HG03097 (cell line): ENCODE results near the gene CDC42BPA.
"Not testable (repeated sequence)": the region's sequence is repeated elsewhere in the genome, so short reads cannot be mapped to it uniquely, and the experiment has no call there.

Source experiments
- ATAC-seq: cut with Tn5 transposase; IDR thresholded peaks from one replicate; pipeline ENCODE4 v1.9.1; 2021; ENCODE audit not compliant: unreplicated experiment, low FRiP score

The CDC42BPA gene

DNA sequence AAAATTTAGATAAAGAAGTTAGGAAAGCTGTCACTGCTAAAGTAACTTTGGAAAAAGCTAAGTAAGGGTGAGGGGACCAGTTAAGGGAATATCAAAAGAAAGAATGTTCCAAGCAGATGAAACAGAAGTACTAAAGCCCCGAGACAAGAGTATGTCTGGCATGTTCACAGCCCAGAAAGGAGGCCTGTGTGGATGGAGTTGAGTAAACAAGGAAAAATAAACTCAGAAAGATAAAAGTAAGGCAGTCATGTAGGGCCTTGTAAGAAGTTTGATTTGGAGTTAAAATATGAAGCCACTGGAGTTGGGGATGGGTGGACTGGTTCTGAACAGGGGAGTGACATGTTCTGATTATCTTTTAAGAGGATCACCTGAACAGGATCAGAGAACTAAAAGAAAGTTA, 177.9 kb downstream of the CDC42BPA start:
- no peak for ATAC-seq

DNA sequence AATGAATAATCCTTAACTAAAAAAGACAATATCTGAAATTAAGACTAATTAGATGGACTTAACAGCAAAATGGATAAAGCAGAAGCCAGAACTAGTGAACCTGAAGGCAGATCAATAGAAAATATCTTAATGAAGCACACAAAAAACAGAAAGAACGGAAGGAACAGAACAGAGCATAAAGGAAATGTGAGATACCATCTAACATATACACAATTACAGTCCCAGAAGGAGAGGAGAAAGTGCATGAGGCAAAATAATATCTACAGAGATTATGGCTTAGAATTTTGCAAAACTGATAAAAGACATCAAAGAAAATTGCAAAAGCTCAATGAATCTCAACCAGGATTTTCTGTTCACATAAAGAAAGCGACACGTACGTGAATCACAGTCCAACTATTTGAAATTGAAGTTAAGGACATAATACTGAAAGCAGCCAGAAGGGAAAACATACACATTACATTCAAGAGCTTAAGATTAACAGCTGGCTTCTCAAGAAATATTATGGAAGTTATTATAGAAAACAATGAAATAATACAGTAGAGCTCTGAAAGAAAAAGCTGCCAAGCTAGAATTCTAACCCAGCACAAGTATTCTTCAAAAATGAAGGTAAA, 182.0 kb downstream of the CDC42BPA start:
- ATAC-seq: no peak

DNA sequence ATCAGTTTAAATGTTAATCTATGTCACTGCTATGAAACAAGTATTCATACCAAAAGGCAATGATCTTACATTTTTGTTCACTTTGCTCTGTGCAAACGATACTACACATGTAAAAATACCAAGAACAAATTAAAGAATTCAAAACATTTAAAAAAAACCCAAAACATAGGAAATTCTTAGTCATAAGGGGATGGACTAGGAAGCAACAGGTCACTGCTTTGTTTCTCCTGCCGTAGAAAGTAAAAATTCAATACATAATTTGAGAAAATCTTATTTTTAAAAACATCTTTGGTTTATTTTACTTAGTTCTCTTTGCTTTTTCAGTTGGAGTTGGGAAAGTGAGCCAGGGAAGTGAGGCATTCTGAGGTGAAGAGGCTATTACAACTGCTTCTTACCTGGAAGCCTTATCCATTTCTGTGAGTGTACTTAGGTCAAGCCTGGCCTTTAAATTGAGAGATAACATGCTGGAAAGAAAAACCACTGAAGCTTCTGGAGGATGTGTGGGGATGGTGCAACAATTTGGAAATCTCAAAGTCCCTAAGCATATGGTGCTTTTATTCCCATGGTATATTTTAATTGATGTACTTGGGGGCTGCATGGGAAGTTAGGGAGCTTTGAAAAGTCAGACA, 183.5 kb downstream of the CDC42BPA start:
- ATAC-seq: no peak

DNA sequence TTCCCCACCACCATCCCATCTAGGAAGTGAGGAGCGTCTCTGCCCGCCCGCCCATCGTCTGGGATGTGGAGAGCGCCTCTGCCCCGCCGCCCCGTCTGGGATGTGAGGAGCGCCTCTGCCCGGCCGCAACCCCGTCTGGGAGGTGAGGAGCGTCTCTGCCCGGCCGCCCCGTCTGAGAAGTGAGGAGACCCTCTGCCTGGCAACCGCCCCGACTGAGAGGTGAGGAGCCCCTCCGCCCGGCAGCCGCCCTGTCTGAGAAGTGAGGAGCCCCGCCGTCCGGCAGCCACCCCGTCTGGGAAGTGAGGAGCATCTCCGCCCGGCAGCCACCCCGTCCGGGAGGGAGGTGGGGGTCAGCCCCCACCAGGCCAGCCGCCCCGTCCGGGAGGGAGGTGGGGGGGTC, 185.6 kb downstream of the CDC42BPA start:
- ATAC-seq: not testable (repeated sequence)

DNA sequence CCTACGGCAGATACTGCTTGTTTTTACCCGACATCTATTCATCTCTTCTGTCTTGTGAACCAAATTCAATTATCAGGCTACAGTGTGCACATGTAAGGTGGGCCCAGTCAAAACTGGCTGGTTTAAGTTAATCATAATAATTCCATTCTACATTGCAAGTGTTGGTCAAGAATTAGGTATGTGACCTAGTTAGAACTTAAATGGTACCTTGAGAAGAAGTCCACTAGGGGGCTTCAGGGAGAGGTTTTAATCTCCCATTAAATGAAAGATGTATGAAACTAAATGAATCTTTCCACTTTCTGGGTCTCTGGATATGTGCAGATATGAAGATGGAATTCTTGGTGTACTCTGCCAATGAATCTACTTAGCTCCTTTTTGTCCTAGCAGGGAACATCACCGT, 187.1 kb downstream of the CDC42BPA start:
- no peak for ATAC-seq

DNA sequence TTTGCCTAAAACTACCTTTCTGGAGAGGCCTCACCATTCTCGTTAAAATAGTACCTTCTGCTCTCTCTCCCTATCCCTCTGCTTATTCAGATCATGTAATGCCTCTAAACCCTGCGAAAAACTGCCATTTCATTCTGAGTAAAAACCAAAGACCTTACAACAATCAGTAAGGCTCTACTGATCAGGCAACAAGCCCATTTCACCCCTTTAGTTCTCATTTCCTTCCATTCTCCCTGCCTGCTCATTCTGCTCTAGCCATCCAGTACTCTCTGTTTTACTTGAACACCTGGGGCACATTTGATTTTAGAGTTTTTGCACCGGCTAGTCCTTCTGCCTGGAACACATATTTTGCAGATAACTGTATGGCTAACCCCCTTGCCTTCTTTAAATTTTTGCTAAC, 190.4 kb downstream of the CDC42BPA start:
- ATAC-seq: no peak

DNA sequence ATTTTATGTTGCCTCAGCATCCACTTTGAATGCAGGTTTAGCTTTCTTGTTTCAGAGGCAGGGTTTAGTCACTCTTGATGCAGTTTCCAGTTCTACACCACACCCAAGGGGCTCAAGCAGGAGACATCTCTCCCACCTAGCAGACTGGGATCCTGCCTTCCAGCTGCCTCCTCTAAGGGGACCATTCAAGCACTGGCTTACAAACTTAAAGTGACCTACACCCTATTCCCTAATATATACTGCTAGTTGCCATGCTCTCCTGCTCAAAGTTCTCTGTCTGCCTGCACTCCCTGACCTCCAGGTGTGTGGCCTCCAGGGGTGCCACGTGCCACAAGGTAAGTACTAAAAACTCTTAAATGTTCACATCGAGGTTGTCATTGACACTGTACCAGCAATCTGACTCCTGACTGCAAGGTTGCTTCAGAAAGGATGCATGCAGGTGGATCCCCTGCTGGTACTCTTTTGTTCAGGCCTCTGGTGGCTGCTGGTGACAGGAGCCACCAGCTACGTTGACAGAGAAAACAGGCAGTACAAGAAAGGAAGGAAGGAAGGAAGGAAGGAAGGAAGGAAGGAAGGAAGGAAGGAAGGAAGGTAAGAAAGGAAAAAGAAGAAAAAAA, 192.3 kb downstream of the CDC42BPA start:
- ATAC-seq: no peak

DNA sequence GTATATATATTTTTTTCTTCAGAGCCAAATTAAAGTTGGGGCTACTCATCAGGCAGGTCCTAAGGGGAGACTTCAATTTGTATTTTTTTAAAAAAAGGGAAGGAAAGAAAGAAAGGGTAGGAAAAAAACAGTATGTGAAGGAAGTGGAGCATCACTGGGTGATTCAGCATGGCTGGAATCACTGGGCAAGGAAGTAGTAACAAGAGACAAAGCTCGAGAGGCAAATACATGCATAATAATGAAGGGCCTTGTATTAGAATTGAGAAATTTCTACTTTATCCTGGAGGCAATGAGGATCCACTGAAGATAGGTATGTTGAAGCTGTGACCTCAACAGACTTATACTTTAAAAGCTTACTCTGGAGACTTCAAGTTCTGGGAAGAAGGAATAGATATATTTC, 193.8 kb downstream of the CDC42BPA start:
- ATAC-seq: no peak

DNA sequence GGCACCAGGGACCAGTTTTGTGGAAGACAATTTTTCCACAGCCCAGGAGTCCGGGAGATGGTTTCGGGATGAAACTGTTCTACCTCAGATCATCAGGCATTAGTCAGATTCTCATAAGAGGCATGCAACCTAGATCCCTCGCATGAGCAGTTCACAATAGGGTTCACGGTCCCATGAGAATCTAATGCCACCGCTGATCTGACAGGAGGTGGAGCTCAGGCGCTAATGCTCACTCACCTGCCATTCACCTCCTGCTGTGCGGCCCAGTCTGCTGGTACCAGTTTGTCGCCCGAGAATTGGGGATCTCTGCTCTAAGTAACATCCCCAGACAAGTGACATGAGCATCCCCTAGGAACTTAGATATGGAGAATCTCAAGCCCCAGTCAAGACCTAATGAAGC, 197.5 kb downstream of the CDC42BPA start:
- ATAC-seq: no peak

DNA sequence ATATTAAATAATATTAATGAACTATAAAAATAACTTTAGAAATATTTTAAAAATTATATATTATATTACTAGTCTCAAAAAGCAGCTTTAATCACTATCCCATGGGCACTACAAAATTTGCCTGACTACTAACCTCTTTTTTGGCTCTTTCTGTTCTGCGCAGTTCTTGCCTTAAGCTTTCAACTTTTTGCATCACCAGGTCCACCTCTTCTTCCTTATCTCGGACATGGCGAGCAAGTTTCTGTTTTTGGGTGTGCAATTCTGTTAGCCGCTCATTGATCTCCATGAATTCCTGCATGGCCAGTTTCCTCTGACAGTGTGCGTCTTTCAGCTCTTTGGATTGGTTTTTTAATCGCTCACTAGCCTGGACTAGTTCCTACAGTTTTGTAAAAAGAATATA, 205.8 kb downstream of the CDC42BPA start:
- ATAC-seq: no peak

DNA sequence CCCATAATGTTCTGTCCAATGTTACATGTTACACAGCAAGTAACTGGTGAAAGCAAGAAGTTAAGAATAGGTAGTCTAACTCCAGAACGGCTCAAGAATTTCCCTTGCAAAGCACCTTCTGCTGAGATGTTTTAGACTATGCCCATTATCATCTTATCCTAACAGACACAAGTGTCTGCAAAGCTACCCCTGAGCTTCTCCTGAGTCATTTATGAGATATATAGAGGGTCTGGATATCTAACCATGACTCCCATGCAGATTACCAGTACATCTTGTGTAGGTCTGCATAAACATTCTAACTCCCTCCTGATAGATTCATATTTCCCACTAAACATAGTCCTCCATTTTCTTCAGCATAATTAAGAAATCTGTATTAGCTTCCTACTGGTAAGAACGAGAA, 206.5 kb downstream of the CDC42BPA start:
- no peak for ATAC-seq

DNA sequence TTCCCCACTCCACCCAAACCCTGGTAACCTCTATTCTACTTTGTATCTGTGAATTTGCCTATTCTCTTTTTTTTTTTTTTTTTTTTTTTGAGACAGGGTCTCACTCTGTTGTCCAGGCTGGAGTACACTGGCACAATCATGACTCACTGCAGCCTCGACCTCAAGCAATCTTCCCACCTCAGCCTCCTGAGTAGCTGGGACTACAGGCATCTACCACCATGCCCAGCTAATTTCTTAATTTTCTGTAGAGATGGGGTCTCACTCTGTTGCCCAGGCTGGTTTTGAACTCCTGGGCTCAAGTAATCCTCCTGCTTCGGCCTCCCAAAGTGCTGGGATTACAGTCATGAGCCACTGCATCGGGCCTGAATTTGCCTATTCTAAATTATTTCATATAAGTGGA, 213.0 kb downstream of the CDC42BPA start:
- not testable (repeated sequence) for ATAC-seq

DNA sequence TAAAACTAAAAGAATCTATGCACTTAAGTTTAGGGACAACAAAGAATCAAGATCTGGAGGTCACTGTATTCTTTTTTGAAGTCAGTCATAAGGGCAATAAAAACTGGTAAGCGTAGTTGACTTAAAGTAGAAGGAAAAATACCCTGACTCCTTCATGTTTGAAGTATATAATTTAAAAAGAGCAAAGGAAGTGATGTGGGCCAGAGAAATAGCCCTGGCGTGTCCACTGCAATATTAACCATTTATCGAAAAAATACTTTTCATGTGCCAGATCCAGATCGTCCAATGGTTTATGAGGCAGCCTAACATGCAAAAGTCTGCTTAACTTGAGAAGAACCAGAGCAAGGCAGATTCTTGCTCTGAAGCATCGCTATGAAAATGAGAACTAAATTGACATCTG, 216.2 kb downstream of the CDC42BPA start:
- no peak for ATAC-seq

DNA sequence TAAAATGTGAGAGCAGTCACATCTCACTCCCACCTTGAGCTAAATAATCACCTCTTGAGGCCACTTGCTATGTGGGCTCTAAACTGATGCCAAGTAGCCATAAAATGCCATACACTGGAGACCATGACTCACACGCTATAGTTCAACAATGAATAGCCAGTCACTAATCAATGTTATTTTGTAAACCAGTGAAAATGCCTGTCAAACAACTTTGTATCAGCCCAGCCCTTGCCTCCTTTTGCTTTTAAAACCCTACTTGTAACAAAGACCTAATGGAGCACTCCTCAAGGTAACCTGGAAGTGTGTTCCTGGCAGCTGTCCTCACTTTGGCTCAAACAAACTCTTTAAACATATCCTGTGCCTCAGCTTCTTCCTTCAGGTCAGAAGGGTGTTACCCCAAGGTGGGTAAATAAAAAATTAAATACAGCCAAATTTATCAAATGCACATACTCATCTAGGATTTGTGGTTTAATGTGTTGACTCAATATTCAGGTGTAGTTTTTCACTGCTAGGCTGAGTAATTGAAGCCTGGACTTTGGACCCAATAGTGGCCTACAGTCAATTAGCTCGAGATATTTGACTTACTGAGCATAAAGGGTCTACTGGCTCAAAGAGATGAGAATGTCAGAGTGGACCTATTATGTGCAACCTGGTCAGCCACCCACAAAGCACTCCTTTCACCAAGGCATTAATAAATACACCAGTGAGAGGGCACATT, 223.9 kb downstream of the CDC42BPA start:
- ATAC-seq: no peak

DNA sequence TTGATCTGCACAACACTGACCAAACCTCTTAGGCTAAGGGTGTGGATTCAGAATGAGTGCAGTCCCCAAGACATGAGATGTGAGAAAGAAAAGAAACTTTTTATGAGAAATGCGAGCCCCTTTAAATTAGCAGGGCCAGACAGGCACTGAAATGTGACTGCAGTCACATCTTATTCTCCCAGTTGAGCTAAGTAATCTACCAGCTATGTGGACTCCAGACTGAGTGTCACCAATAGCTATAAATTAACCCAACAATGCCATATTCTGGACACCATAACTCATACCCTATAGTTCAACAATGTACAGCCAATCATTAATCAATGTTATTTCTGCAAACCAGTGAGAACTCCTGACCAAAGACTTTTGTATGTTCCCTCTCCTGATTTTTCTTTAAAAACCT, 225.0 kb downstream of the CDC42BPA start:
- no peak for ATAC-seq

DNA sequence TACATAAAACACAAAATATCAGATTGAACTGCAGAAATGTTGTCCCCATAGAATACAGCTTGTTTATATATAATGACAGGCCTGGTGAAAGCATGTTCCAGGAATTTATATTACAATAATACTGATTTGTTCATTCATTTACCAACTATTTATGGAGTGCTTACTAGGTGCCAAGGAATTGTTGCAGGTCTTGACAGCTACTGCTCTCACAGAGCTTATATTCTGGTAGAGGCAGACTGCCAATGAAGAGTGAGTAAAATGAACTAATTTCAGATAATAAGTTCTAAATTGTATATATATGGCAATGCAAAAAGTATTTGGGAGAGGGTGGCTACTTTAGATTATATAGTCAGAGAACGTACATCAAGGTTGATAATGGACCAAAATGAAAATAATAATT, 226.2 kb downstream of the CDC42BPA start:
- no peak for ATAC-seq

DNA sequence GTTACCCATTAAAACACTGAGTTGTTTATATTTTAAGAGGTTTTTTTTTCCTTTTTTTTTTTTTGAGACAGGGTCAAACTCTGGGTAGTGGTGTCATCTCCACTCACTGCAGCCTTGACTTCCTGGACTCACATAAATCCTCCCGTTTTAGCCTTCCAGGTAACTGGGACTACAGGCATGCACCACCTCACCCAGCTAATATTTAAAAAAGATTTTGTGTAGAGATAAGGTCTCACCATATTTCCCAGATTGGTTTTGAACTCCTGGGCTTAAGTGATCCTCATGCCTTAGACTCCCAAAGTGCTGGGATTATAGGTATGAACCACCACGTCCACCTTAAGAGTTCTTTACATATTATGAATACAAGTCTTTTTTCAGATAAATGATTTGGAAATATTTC, 231.7 kb downstream of the CDC42BPA start:
- no peak for ATAC-seq

DNA sequence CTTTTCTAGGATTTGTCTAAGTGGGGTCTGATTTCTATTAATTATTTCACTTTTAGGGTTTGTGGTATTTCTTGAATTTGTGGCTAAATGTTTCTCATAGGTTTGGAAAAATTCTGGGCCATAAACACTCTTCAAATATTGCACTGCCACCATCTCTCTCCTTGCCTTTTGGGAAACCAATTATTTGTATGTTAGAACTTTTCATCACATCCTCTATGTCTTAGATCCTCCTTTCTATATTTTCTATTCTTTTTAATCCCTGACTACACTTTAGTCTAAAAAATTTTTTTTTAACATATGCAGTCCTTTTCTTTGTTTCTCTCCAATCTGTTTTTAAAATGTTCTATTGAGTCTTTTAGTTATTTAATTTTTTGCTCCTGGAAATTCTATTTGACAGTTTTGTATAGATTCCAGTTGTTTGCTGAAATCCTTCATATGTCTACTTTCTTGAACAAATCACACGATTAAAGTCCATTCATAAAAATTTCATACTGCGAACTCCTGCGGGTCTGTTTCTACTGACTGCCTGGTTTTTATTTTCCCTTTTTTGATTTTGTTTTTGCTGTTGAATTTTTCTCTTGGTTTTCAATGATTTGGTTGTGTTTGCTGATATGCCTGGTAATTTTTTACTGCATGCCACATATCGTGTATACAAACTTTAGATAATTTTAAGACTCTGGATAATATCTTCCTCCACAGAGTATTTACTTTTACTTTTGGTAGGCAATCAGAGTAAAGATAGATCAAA, 235.1 kb downstream of the CDC42BPA start:
- ATAC-seq: no peak

DNA sequence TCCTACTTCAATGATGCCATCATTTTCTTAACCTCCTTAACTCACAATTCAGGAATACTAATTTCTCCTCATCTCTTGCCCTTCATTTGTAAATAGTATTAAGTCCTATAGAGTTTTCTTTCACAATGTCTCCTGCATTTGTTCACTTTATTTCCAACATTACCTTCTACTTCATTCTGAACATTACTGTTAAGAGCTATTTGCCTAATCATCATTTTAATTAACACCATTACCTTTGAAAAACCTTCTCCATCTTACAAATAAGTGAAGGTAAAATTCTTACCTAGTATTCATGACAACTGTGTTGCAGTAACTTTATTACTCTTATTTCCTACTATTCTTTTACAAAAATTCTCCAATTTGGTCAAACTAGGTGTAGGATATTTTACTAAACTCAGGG, 240.5 kb downstream of the CDC42BPA start:
- no peak for ATAC-seq

DNA sequence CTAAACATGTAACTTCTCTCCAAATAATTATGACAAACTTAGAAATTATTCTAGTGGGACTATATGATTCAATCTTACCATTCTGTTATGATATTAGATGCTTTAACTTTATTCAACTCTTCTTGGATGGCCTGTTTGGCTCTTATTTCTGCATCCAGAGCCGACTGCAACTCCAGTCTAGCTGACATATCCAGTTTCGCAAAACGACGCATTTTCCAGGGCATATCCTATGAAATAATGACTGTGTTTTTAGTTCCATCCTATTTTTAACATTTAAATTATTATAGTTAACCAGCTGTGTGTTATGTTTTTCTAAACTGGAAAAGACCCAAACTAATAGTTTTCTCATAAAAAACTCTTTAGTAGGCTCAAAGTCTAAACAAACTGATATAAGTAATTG, 244.5 kb downstream of the CDC42BPA start:
- ATAC-seq: no peak

DNA sequence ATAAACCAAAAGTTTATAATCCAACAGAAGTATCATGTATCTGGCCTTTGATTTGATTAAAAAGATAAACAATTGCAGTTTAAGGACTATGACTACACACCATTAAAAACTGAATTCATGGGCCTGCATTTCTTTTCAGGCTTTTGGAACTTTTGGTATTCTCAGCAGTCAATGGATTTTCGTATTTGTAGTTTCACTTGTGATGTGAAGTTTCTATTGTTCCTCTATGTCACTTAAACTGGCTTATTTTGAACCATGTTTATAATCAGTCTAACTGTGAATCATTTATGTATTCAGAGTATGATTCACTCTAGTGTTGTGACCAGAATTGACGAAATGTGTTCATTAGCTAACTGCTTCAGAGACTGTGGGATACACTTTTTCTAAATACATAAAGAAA, 245.3 kb downstream of the CDC42BPA start:
- no peak for ATAC-seq
